Measurements from ENCODE around the gene ACSL3.

ACSL3 gene

GRCh38 chr2:222879604-222879933 lies 18.7 kb downstream of the ACSL3 start:
- intact Hi-C loops (cut with DNase I; ENCODE audit: low total_unique reads) = no loop called here

GRCh38 chr2:222882484-222882928 lies 21.7 kb downstream of the ACSL3 start:
- no peak for TF ChIP-seq CTCF (IDR thresholded peaks at IDR 0.05)
- no peak for DNase-seq
- H3K4me1 ChIP-seq = peaks cover 0 to 83% (median 34%) of the 10 kb centered on the region in 4 donors
- no peaks in the 10 kb centered on the region for H3K36me3 ChIP-seq
- H3K27me3 ChIP-seq = no peaks in the 10 kb centered on the region
- no peak overlapping the region for H3K4me3 ChIP-seq
- H3K9me3 ChIP-seq = no peaks in the 10 kb centered on the region
- no peak overlapping the region for H3K27ac ChIP-seq
- intact Hi-C loops (cut with DNase I; ENCODE audit: low total_unique reads) = no loop called here

More at GRCh38 chr2:222879604-222879933, 18.7 kb downstream of the ACSL3 start:
- H3K4me1 ChIP-seq = peaks cover 0 to 67% (median 20%) of the 10 kb centered on the region in 4 donors
- DNase-seq = no peak
- no peak overlapping the region for H3K4me3 ChIP-seq
- no peaks in the 10 kb centered on the region for H3K9me3 ChIP-seq
- no peaks in the 10 kb centered on the region for H3K36me3 ChIP-seq
- H3K27me3 ChIP-seq = no peaks in the 10 kb centered on the region
- TF ChIP-seq CTCF (IDR thresholded peaks at IDR 0.05) = no peak
- no peak overlapping the region for H3K27ac ChIP-seq

- DNase-seq = no peak
- Histone ChIP-seq H3K27ac (no peak overlapping the region), H3K36me3 (no peaks in the 10 kb centered on the region), H3K4me1 (peaks cover 0 to 80% (median 33%) of the 10 kb centered on the region in 4 donors), H3K4me3 (no peak overlapping the region), H3K9me3 (no peaks in the 10 kb centered on the region), H3K27me3 (no peaks in the 10 kb centered on the region)
- intact Hi-C loops (cut with DNase I; ENCODE audit: low total_unique reads) = no loop called here
- TF ChIP-seq CTCF (IDR thresholded peaks at IDR 0.05) = no peak
These were observed 22.6 kb downstream of the ACSL3 start for GRCh38 chr2:222883420-222883819.

GRCh38 chr2:222884114-222884771 lies 23.4 kb downstream of the ACSL3 start:
- H3K4me3 ChIP-seq = no peak overlapping the region
- no peaks in the 10 kb centered on the region for H3K27me3 ChIP-seq
- H3K9me3 ChIP-seq = no peaks in the 10 kb centered on the region
- H3K4me1 ChIP-seq = peaks cover 0 to 75% (median 29%) of the 10 kb centered on the region in 4 donors
- DNase-seq = no peak
- TF ChIP-seq CTCF (IDR thresholded peaks at IDR 0.05) = no peak
- H3K27ac ChIP-seq = peak overlapping the region in 1 of 2 donors; percentile 26
- no peaks in the 10 kb centered on the region for H3K36me3 ChIP-seq
- intact Hi-C loops (cut with DNase I; ENCODE audit: low total_unique reads) = no loop called here

GRCh38 chr2:222884805-222885424 lies 24.1 kb downstream of the ACSL3 start:
- no peaks in the 10 kb centered on the region for H3K9me3 ChIP-seq
- intact Hi-C loops (cut with DNase I; ENCODE audit: low total_unique reads) = no loop called here
- H3K4me1 ChIP-seq = peaks cover 0 to 75% (median 28%) of the 10 kb centered on the region in 4 donors
- no peak for TF ChIP-seq CTCF (IDR thresholded peaks at IDR 0.05)
- no peaks in the 10 kb centered on the region for H3K27me3 ChIP-seq
- no peak overlapping the region for H3K4me3 ChIP-seq
- no peak for DNase-seq
- H3K27ac ChIP-seq = no peak overlapping the region
- no peaks in the 10 kb centered on the region for H3K36me3 ChIP-seq
